GM18511 (cell line): ENCODE data around the gene TMEM175.

ENCODE experiments used
- ATAC-seq: cut with Tn5 transposase; IDR thresholded peaks from one replicate; pipeline ENCODE4 v1.9.1; 2021; ENCODE audit warnings: mild to moderate bottlenecking, moderate library complexity; ENCODE audit not compliant: unreplicated experiment

Gene TMEM175

GRCh38 chr4:898869-899555, 33.2 kb upstream of the TMEM175 start:
- no peak for ATAC-seq

- no peak for ATAC-seq
Observed at GRCh38 chr4:899556-899906, 32.7 kb upstream of the TMEM175 start.

- ATAC-seq = no peak
Observed at GRCh38 chr4:900073-900472, 32.2 kb upstream of the TMEM175 start.

GRCh38 chr4:900721-901120, 31.5 kb upstream of the TMEM175 start:
- ATAC-seq = no peak

- ATAC-seq = no peak
Observed at GRCh38 chr4:901192-901910, 30.9 kb upstream of the TMEM175 start.

- no peak for ATAC-seq
Observed at GRCh38 chr4:903066-904046, 28.9 kb upstream of the TMEM175 start.

- no peak for ATAC-seq
Observed at GRCh38 chr4:905485-906338, 26.5 kb upstream of the TMEM175 start.

- no peak for ATAC-seq
Observed at GRCh38 chr4:906339-907102, 25.7 kb upstream of the TMEM175 start.

GRCh38 chr4:907103-907400, 25.2 kb upstream of the TMEM175 start:
- ATAC-seq = no peak

GRCh38 chr4:907691-908425, 24.4 kb upstream of the TMEM175 start:
- ATAC-seq = no peak

- no peak for ATAC-seq
Observed at GRCh38 chr4:909131-909571, 23.1 kb upstream of the TMEM175 start.

GRCh38 chr4:909821-910220, 22.4 kb upstream of the TMEM175 start:
- no peak for ATAC-seq

GRCh38 chr4:910366-911091, 21.7 kb upstream of the TMEM175 start:
- ATAC-seq = no peak

- no peak for ATAC-seq
Observed at GRCh38 chr4:911221-911751, 21.0 kb upstream of the TMEM175 start.

- no peak for ATAC-seq
Observed at GRCh38 chr4:911871-912490, 20.3 kb upstream of the TMEM175 start.

- ATAC-seq = no peak
Observed at GRCh38 chr4:912548-913279, 19.5 kb upstream of the TMEM175 start.

GRCh38 chr4:913280-913618, 19.0 kb upstream of the TMEM175 start:
- no peak for ATAC-seq
